ENCODE measurements around the gene TMEM81. TPM values are rescaled to one million over a fixed set of nuclear protein-coding genes. Genes with fewer than 3 reads are reported as not detected.

Gene TMEM81
- total and polyA plus RNA-seq, 2 of the 8 experiments (the other 6 are each of a cell fraction or from before 2014, with no cell fraction given): 2.1 to 5.9 TPM

- H3K23ac ChIP-seq (ENCODE audit: insufficient read length): no peak overlapping the region
- no peak overlapping the region for H2BK12ac ChIP-seq (ENCODE audit: low read depth, low read length)
- no peaks in the 10 kb centered on the region for H3K79me2 ChIP-seq (ENCODE audit: control insufficient read depth in 1 of 2, insufficient read depth in 2 of 2, low read length in 2 of 2)
- H3K4me3 ChIP-seq (ENCODE audit: extremely low read depth in 1 of 4, insufficient read depth in 2 of 4, low read depth in 3 of 4, low read length in 4 of 4): no peak overlapping the region
- H3K9me3 ChIP-seq (ENCODE audit: insufficient read depth in 2 of 2, low read depth in 1 of 2, low read length in 1 of 2): no peaks in the 10 kb centered on the region
- FAIRE-seq (no peak), DNase-seq (ENCODE audit: low read depth in 1 of 2, low spot score in 2 of 2) (no peak)
- H3K36me3 ChIP-seq (ENCODE audit: control insufficient read depth in 2 of 4, insufficient read depth in 4 of 4, low read length in 3 of 4): no peaks in the 10 kb centered on the region
- no peak overlapping the region for H2BK15ac ChIP-seq (ENCODE audit: low read length)
- H4K91ac ChIP-seq (replicated peaks; ENCODE audit: insufficient read length, low read length): no peak overlapping the region
- H3K14ac ChIP-seq (ENCODE audit: insufficient read length): no peak overlapping the region
- no peak overlapping the region for H3K56ac ChIP-seq (replicated peaks; ENCODE audit: insufficient read length, low read depth, low read length)
- no peak overlapping the region for H2BK5ac ChIP-seq (ENCODE audit: low read depth, low read length)
- peaks cover 0 to 16% (median 10%) of the 10 kb centered on the region in 4 experiments; a peak in 5 of 7 replicates for H3K27me3 ChIP-seq (replicated peaks in 1 of 4; ENCODE audit: control insufficient read depth in 3 of 4, extremely low read depth in 1 of 4, insufficient read depth in 3 of 4, low read length in 3 of 4)
- no peak overlapping the region for H3K4me2 ChIP-seq (ENCODE audit: insufficient read depth in 1 of 2, low read depth in 2 of 2, low read length in 2 of 2)
- H3K27ac ChIP-seq (ENCODE audit: low read depth, low read length): no peak overlapping the region
- no peak overlapping the region for H3K18ac ChIP-seq (ENCODE audit: extremely low read depth, low read length)
- TF ChIP-seq ASH2L (IDR thresholded peaks at IDR 0.05; ENCODE audit: low read length) (no peak), FOSL1 (IDR thresholded peaks at IDR 0.05; ENCODE audit: insufficient read depth, low read depth, low read length) (no peak), CREB1 (IDR thresholded peaks at IDR 0.05) (no peak), TEAD4 (IDR thresholded peaks at IDR 0.05; ENCODE audit: low read depth, low read length) (no peak), NANOG (IDR thresholded peaks at IDR 0.05; ENCODE audit: insufficient read depth, low read depth, low read length, poor library complexity, severe bottlenecking) (no peak), RFX5 (IDR thresholded peaks at IDR 0.05; ENCODE audit: borderline replicate concordance, low read depth, low read length) (no peak), GABPA (IDR thresholded peaks at IDR 0.05; ENCODE audit: borderline replicate concordance, insufficient read depth, low read length) (no peak), MAFK (IDR thresholded peaks at IDR 0.05; ENCODE audit: low read depth, low read length) (no peak)
- no peak overlapping the region for H3K4ac ChIP-seq (replicated peaks; ENCODE audit: insufficient read length, low read depth, low read length)
- no peak overlapping the region for H3K9ac ChIP-seq (replicated peaks in 1 of 4; ENCODE audit: extremely low read depth in 1 of 4, low read depth in 3 of 4, low read length in 3 of 4)
- no peak overlapping the region for H2AFZ ChIP-seq (ENCODE audit: low read length)
- H3K79me1 ChIP-seq (ENCODE audit: low read depth, low read length): no peaks in the 10 kb centered on the region
- H4K8ac ChIP-seq (ENCODE audit: extremely low read depth, insufficient read depth, low read length): no peak overlapping the region
- H3K23me2 ChIP-seq (ENCODE audit: low read depth, low read length): peaks cover 2% of the 10 kb centered on the region; the same call in 1 of the 2 replicates
- CTCF ChIA-PET (ENCODE audit: partially characterized antibody): interaction anchor here (0.6 to 38.9 kb wide), 3 partner anchors 12 to 60 kb away, joined by 3 to 1336 read pairs (median 102); no protein-coding TSS in a partner anchor
- POLR2A ChIA-PET (ENCODE audit: partially characterized antibody): no interaction called here
- H4K20me1 ChIP-seq (replicated peaks in 1 of 2; ENCODE audit: control insufficient read depth in 1 of 2, insufficient read depth in 2 of 2, low read length in 2 of 2): peaks cover 2 to 3% of the 10 kb centered on the region in 2 experiments
- H3K4me1 ChIP-seq (replicated peaks in 1 of 4; ENCODE audit: control insufficient read depth in 3 of 4, insufficient read depth in 4 of 4, low read length in 3 of 4): peaks cover 13 to 27% (median 16%) of the 10 kb centered on the region in 4 experiments
- H2AK5ac ChIP-seq (ENCODE audit: low read depth, low read length): no peak overlapping the region
- H2BK120ac ChIP-seq (replicated peaks; ENCODE audit: low read depth, low read length): no peak overlapping the region
- H4K5ac ChIP-seq (ENCODE audit: insufficient read length, low read depth, low read length): no peak overlapping the region
- 81% methylated on average over 5 of the region's 5 CpGs; no CpG with 5 or more reads in 1 of the 2 experiments for WGBS, 2 experiments (ENCODE audit: extremely low coverage in 1 of 2, insufficient coverage in 1 of 2, insufficient read length in 1 of 2, insufficient replicate concordance in 2 of 2, low coverage in 1 of 2, low lambda C conversion rate in 2 of 2, missing lambda C conversion rate in 1 of 2)
- no peak overlapping the region for H2BK20ac ChIP-seq (ENCODE audit: low read length)
Observed at GRCh38 chr1:205047764-205048231, 36.5 kb downstream of the TMEM81 start.
